Measurements from ENCODE around the gene PPP2R3A.
"Not testable (repeated sequence)": the region's sequence is repeated elsewhere in the genome, so short reads cannot be mapped to it uniquely, and the experiment has no call there.

Gene PPP2R3A

DNA sequence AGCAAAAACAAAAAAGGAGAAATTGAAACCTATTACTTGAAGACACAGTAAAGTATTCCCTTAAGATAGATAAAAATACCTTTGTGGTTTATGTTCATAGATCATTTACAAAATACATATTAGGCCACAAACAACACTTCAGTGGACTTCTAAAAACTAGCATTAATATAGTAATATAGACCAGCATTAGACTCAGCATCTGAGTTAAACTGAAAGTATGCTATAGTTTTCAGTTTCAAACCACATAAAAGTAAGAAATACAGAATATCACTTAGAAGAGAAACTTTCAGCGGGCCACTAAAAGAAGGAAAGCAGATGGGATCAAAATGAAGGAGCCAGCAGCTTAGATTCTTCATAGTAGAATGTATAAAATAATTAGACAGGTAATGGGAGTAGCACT lies 144.0 kb downstream of the PPP2R3A start:
- Histone ChIP-seq H3K27me3 (ENCODE audit: control insufficient read depth in 1 of 2, insufficient read depth in 2 of 2, low read length in 2 of 2) (no peaks in the 10 kb centered on the region), H3K36me3 (ENCODE audit: insufficient read depth, low read length) (peaks cover 18% of the 10 kb centered on the region), H3K9me3 (ENCODE audit: low read length) (no peaks in the 10 kb centered on the region), H3K4me3 (ENCODE audit: low read depth in 1 of 2, low read length in 2 of 2) (no peak overlapping the region), H3K9ac (ENCODE audit: low read length) (no peak overlapping the region), H3K4me1 (ENCODE audit: insufficient read depth, low read length) (no peaks in the 10 kb centered on the region), H3K27ac (ENCODE audit: low read depth, low read length) (no peak overlapping the region)

DNA sequence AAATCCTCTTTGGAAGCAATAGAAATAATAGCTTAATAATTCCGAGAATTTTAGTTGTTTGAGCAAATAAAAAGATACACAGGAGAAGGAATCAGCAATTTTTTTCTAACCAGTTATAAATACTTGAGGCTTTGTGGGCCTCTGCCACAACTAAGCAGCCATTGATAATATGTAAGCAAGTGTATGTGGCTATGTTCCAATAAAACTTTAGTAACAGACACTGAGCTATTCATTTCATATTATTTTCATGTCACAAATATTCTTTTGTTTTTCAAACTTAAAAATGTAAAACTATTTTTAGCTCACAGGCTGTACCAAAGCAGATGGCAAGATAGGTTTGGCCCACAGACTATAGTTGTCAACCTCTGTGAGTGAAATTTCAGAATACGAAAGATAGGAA lies 145.0 kb downstream of the PPP2R3A start:
- no peak overlapping the region for H3K27ac ChIP-seq (ENCODE audit: low read depth, low read length)
- no peaks in the 10 kb centered on the region for H3K27me3 ChIP-seq (ENCODE audit: control insufficient read depth in 1 of 2, insufficient read depth in 2 of 2, low read length in 2 of 2)
- no peak overlapping the region for H3K4me3 ChIP-seq (ENCODE audit: low read depth in 1 of 2, low read length in 2 of 2)
- H3K9me3 ChIP-seq (ENCODE audit: low read length) = no peaks in the 10 kb centered on the region
- no peaks in the 10 kb centered on the region for H3K4me1 ChIP-seq (ENCODE audit: insufficient read depth, low read length)
- H3K9ac ChIP-seq (ENCODE audit: low read length) = no peak overlapping the region
- peaks cover 18% of the 10 kb centered on the region for H3K36me3 ChIP-seq (ENCODE audit: insufficient read depth, low read length)

DNA sequence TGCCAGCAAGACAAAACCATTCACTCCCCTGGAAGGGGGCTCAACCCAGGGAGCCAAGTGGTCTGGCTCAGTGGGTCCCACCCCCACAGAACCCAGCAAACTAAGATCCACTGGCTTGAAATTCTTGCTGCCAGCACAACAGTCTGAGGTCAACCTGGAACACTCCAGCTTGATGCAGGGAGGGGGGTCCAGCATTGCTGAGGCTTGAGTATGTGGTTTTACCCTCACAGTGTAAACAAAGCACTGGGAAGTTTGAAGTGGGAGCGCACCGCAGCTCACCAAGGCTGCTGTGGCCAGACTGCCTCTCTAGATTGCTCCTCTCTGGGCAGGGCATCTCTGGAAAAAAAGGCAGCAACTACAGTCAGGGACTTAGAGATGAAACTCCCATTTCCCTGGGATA lies 148.9 kb downstream of the PPP2R3A start:
- H3K27ac ChIP-seq (ENCODE audit: low read depth, low read length) = no peak overlapping the region
- no peak overlapping the region for H3K9ac ChIP-seq (ENCODE audit: low read length)
- H3K4me1 ChIP-seq (ENCODE audit: insufficient read depth, low read length) = no peaks in the 10 kb centered on the region
- H3K36me3 ChIP-seq (ENCODE audit: insufficient read depth, low read length) = peaks cover 6% of the 10 kb centered on the region
- no peaks in the 10 kb centered on the region for H3K9me3 ChIP-seq (ENCODE audit: low read length)
- no peaks in the 10 kb centered on the region for H3K27me3 ChIP-seq (ENCODE audit: control insufficient read depth in 1 of 2, insufficient read depth in 2 of 2, low read length in 2 of 2)
- H3K4me3 ChIP-seq (ENCODE audit: low read depth in 1 of 2, low read length in 2 of 2) = no peak overlapping the region

DNA sequence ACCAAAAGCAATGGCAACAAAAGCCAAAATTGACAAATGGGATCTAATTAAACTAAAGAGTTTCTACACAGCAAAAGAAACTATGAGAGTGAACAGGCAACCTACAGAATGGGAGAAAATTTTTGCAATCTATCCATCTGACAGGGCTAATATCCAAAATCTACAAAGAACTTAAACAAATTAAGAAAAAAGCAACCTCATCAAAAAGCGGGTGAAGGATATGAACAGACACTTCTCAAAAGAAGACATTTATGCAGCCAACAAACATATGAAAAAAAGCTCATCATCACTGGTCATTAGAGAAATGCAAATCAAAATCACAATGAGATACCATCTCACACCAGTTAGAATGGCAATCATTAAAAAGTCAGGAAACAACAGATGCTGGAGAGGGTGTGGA lies 153.8 kb downstream of the PPP2R3A start:
- H3K9me3 ChIP-seq (ENCODE audit: low read length); H3K36me3 ChIP-seq (ENCODE audit: insufficient read depth, low read length); H3K27ac ChIP-seq (ENCODE audit: low read depth, low read length): not testable (repeated sequence)

DNA sequence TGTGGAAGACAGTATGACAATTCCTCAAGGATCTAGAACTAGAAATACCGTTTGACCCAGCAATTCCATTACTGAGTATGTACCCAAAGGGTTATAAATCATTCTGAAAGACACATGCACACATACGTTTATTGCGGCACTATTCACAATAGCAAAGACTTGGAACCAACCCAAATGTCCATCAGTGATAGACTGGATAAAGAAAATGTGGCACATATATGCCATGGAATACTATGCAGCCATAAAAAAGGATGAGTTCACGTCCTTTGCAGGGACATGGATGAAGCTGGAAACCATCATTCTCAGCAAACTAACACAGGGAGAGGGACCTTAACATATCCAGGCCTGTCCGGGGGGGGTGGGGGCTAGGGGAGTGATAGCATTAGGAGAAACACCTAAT lies 154.3 kb downstream of the PPP2R3A start:
- H3K27me3 ChIP-seq (ENCODE audit: control insufficient read depth in 1 of 2, insufficient read depth in 2 of 2, low read length in 2 of 2); H3K4me3 ChIP-seq (ENCODE audit: low read depth in 1 of 2, low read length in 2 of 2); H3K27ac ChIP-seq (ENCODE audit: low read depth, low read length); H3K9me3 ChIP-seq (ENCODE audit: low read length); H3K9ac ChIP-seq (ENCODE audit: low read length); H3K36me3 ChIP-seq (ENCODE audit: insufficient read depth, low read length); H3K4me1 ChIP-seq (ENCODE audit: insufficient read depth, low read length): not testable (repeated sequence)

More for the DNA sequence above, 153.8 kb downstream of the PPP2R3A start:
- H3K4me3 ChIP-seq (ENCODE audit: low read depth in 1 of 2, low read length in 2 of 2); H3K27me3 ChIP-seq (ENCODE audit: control insufficient read depth in 1 of 2, insufficient read depth in 2 of 2, low read length in 2 of 2); H3K4me1 ChIP-seq (ENCODE audit: insufficient read depth, low read length); H3K9ac ChIP-seq (ENCODE audit: low read length): not testable (repeated sequence)

DNA sequence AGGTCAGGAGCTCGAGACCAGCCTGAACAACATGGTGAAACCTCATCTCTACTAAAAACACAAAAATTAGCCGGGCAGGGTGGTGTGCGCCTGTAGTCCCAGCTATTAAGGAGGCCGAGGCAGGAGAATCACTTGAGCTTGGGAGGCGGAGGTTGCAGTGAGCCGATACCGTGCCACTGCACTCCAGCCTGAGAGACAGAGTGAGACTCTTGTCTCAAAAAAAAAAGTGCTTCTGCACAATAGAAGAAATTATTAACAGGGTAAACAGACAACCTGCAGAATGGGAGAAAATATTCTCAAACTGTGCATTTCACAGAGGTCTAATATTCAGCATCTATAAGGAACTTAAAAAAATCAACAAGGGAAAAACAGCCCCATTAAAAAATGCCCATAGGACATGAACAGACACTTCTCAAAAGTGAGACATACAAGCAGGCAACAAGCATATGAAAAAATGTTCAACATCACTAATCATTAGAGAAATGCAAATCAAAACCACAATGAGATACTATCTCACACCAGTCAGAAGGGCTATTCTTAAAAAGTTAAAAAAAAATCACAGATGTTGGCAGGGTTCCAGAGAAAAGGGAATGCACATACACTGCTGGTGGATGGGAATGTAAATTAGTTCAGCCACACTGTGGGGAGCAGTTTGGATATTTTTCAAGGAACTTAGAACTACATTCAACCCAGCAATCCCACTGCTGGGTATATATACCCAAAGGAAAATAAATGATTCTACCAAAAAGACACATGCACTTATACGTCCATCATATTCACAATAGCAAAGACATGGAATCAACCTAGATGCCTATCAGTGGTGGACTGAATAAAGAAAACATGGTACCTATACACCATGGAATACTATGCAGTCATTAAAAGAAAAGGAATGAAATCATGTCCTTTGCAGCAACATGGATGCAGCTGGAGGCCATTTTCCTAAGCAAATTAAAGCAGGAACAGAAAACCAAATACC lies 155.1 kb downstream of the PPP2R3A start:
- no peaks in the 10 kb centered on the region for H3K9me3 ChIP-seq (ENCODE audit: low read length)
- no peaks in the 10 kb centered on the region for H3K4me1 ChIP-seq (ENCODE audit: insufficient read depth, low read length)
- no peaks in the 10 kb centered on the region for H3K36me3 ChIP-seq (ENCODE audit: insufficient read depth, low read length)

DNA sequence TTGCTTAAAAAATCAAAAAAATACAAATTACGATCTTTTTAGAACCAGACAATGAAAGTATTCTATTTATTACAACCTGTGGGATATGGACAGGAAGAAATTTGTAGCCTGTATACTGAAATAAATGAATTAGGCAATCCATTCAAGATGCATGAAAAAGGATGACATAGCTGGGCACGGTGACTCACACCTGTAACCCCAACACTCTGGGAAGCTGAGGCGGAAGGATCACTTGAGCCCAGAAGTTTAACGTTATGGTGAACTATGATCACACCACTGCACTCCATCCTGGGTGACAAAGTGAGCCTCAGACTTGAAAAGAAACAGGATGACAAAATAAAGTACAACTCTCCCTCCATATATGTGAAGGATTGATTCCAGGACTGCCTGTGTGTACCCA lies 156.5 kb downstream of the PPP2R3A start:
- Histone ChIP-seq H3K4me1 (ENCODE audit: insufficient read depth, low read length) (no peaks in the 10 kb centered on the region), H3K9ac (ENCODE audit: low read length) (no peak overlapping the region), H3K9me3 (ENCODE audit: low read length) (no peaks in the 10 kb centered on the region), H3K4me3 (ENCODE audit: low read depth in 1 of 2, low read length in 2 of 2) (no peak overlapping the region), H3K27me3 (ENCODE audit: control insufficient read depth in 1 of 2, insufficient read depth in 2 of 2, low read length in 2 of 2) (no peaks in the 10 kb centered on the region), H3K27ac (ENCODE audit: low read depth, low read length) (no peak overlapping the region), H3K36me3 (ENCODE audit: insufficient read depth, low read length) (no peaks in the 10 kb centered on the region)

More for the DNA sequence above, 155.1 kb downstream of the PPP2R3A start:
- Histone ChIP-seq H3K27ac (ENCODE audit: low read depth, low read length) (no peak overlapping the region), H3K4me3 (ENCODE audit: low read depth in 1 of 2, low read length in 2 of 2) (no peak overlapping the region), H3K27me3 (ENCODE audit: control insufficient read depth in 1 of 2, insufficient read depth in 2 of 2, low read length in 2 of 2) (no peaks in the 10 kb centered on the region), H3K9ac (ENCODE audit: low read length) (no peak overlapping the region)

DNA sequence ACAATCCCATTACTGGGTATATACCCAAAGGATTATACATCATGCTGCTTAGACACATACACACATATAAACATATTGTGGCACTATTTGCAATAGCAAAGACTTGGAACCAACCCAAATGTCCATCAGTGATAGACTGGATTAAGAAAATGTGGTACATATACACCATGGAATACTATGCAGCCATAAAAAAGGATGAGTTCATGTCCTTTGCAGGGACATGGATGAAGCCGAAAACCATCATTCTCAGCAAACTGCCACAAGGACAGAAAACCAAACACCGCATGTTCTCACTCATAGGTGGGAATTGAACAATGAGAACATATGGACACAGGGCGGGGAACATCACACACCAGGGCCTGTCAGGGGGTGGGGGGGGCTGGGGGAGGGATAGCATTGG lies 166.1 kb downstream of the PPP2R3A start:
- not testable (repeated sequence) for H3K27ac ChIP-seq (ENCODE audit: low read depth, low read length); H3K9ac ChIP-seq (ENCODE audit: low read length); H3K4me3 ChIP-seq (ENCODE audit: low read depth in 1 of 2, low read length in 2 of 2); H3K36me3 ChIP-seq (ENCODE audit: insufficient read depth, low read length); H3K27me3 ChIP-seq (ENCODE audit: control insufficient read depth in 1 of 2, insufficient read depth in 2 of 2, low read length in 2 of 2); H3K9me3 ChIP-seq (ENCODE audit: low read length); H3K4me1 ChIP-seq (ENCODE audit: insufficient read depth, low read length)

DNA sequence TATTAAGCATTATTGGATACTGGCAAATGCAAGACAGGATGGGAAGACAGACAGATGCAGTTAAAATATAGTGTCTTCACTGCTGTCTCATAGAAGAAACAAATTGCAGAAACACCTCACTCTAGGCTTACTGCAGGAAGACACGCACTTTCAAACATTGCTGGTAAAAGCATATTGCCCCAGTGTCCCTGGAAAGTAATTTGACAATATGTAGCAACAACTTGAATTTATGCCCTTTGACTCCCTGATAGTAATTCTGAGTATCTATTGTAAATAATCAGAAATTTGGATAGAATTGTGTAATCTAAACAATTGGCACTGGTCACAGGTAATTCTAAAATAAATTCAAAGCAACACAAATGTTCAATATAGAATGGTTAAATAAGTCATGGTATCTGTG lies 168.6 kb downstream of the PPP2R3A start:
- H3K9me3 ChIP-seq (ENCODE audit: low read length) = no peaks in the 10 kb centered on the region
- no peak overlapping the region for H3K9ac ChIP-seq (ENCODE audit: low read length)
- H3K27me3 ChIP-seq (ENCODE audit: control insufficient read depth in 1 of 2, insufficient read depth in 2 of 2, low read length in 2 of 2) = no peaks in the 10 kb centered on the region
- no peak overlapping the region for H3K4me3 ChIP-seq (ENCODE audit: low read depth in 1 of 2, low read length in 2 of 2)
- no peaks in the 10 kb centered on the region for H3K4me1 ChIP-seq (ENCODE audit: insufficient read depth, low read length)
- no peaks in the 10 kb centered on the region for H3K36me3 ChIP-seq (ENCODE audit: insufficient read depth, low read length)
- no peak overlapping the region for H3K27ac ChIP-seq (ENCODE audit: low read depth, low read length)

DNA sequence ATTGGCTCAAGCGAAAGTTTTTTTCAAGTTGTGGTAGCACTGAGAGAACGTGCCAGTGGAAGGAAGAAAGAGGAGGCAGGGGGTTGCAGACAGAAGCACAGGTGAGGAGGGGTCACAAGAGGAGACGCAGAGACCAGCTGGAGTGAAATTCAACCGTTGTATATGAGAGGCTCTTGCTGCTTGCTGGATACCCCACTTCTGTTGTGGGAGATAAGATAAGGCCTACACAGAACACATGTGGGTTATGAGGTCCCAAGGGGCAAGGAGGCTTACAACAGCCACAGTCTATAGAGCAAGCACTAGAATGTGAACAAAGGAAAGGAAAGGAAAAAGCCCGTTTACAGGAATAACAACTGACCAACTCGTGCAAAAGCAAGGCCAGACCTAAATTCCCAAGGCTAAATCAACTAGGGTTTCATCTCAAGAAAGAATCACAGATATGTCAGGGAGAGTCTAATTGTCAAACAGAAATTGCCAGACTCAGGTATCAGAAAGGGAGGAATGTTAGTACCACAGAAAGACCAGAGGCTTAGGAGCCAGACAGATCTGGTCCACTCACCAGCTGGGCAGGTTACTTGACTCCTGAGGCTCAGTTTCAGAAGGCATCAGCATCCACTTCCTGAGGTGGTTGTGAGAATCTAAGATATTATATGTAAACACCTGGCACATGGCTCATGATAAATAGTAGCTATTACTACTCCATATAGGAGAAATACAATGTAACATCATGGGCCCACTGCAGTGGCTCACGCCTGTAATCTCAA lies 169.7 kb downstream of the PPP2R3A start:
- Histone ChIP-seq H3K27me3 (ENCODE audit: control insufficient read depth in 1 of 2, insufficient read depth in 2 of 2, low read length in 2 of 2) (no peaks in the 10 kb centered on the region), H3K4me3 (ENCODE audit: low read depth in 1 of 2, low read length in 2 of 2) (no peak overlapping the region), H3K9ac (ENCODE audit: low read length) (no peak overlapping the region), H3K27ac (ENCODE audit: low read depth, low read length) (no peak overlapping the region), H3K36me3 (ENCODE audit: insufficient read depth, low read length) (no peaks in the 10 kb centered on the region), H3K4me1 (ENCODE audit: insufficient read depth, low read length) (no peaks in the 10 kb centered on the region), H3K9me3 (ENCODE audit: low read length) (no peaks in the 10 kb centered on the region)

DNA sequence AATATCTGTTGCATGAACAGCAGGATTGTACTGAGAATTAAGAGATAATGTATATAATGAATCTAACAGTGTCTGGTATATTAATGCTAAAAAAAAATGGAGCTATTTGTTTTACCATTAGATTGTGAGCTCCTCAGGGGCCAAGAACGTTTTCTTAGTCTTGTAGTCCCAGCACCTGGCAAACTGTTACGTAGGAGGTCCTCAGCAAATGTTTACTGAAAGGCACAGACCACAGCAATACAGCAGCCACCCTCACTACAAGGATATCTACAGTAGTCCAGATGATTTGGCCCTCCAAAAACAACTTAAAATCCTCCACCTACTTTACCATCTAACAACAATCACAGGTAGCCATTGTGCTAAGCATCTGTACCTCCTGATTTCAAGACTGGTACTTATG lies 170.9 kb downstream of the PPP2R3A start:
- no peaks in the 10 kb centered on the region for H3K4me1 ChIP-seq (ENCODE audit: insufficient read depth, low read length)
- H3K9ac ChIP-seq (ENCODE audit: low read length) = no peak overlapping the region
- no peaks in the 10 kb centered on the region for H3K27me3 ChIP-seq (ENCODE audit: control insufficient read depth in 1 of 2, insufficient read depth in 2 of 2, low read length in 2 of 2)
- H3K4me3 ChIP-seq (ENCODE audit: low read depth in 1 of 2, low read length in 2 of 2) = no peak overlapping the region
- H3K9me3 ChIP-seq (ENCODE audit: low read length) = no peaks in the 10 kb centered on the region
- H3K27ac ChIP-seq (ENCODE audit: low read depth, low read length) = no peak overlapping the region
- H3K36me3 ChIP-seq (ENCODE audit: insufficient read depth, low read length) = no peaks in the 10 kb centered on the region
